IMR-90 (cell line): Measurements from ENCODE around the gene SLC36A2. TPM values are rescaled to one million over a fixed set of nuclear protein-coding genes. Genes with fewer than 3 reads are reported as not detected.

Source experiments
- ATAC-seq: fragments of 200-7000 bp; cut with Tn5 transposase; 2 replicates; pipeline ENCODE4 v1.9.1; 2020; ENCODE audit warnings: low read depth, mild to moderate bottlenecking, moderate library complexity
- BruUV-seq: library from RNA; stranded (reverse); fragments of 400-500 nt; replicated peaks from 2 replicates; lab custom pipeline; 2021; lab: Mats Ljungman, UMichigan
- CTCF ChIA-PET: fragments of 300-600 bp; formaldehyde crosslinking; extraction: SDS; loops from one replicate; lab custom pipeline; 2021; ENCODE audit warnings: antibody characterized with exemption; lab: Yijun Ruan, JAX
- POLR2A ChIA-PET: fragments of 300-600 bp; sonication (Branson Sonifier 250); formaldehyde crosslinking; loops from one replicate; lab custom pipeline; 2022; ENCODE audit warnings: antibody characterized with exemption; ENCODE audit not compliant: unreplicated experiment; lab: Charles Lee
- DNase-seq: peaks from one replicate; pipeline ENCODE4 v3.0.0; 2013
- H2AFZ ChIP-seq: replicated peaks from 2 replicates; pipeline ENCODE3; 2013; ENCODE audit warnings: low read length, mild to moderate bottlenecking; ENCODE audit not compliant: poor library complexity
- H2AK5ac ChIP-seq: 2 replicates; pipeline ENCODE4 v1.6.1; 2013; ENCODE audit warnings: low read depth, low read length, inconsistent platforms
- H2AK9ac ChIP-seq: replicated peaks from 2 replicates; pipeline ENCODE3; 2013; ENCODE audit warnings: mild to moderate bottlenecking, low read depth, low read length, moderate library complexity; ENCODE audit not compliant: poor library complexity
- H2BK120ac ChIP-seq: 2 replicates; pipeline ENCODE4 v1.6.1; 2013; ENCODE audit warnings: low read depth, low read length, inconsistent platforms
- H2BK15ac ChIP-seq: 3 replicates; pipeline ENCODE4 v1.6.1; 2013; ENCODE audit warnings: low read depth, low read length, inconsistent platforms
- H2BK20ac ChIP-seq: 2 replicates; pipeline ENCODE4 v1.6.1; 2013; ENCODE audit warnings: low read depth, mild to moderate bottlenecking, inconsistent platforms, low read length, moderate library complexity
- H2BK5ac ChIP-seq: 2 replicates; pipeline ENCODE4 v1.6.1; 2013; ENCODE audit warnings: mild to moderate bottlenecking, low read depth, low read length, inconsistent platforms; ENCODE audit not compliant: poor library complexity, severe bottlenecking
- H3K14ac ChIP-seq: replicated peaks from 2 replicates; pipeline ENCODE4 v1.6.1; 2013; ENCODE audit warnings: low read depth, low read length, inconsistent platforms
- H3K18ac ChIP-seq: 2 replicates; pipeline ENCODE4 v1.6.1; 2013; ENCODE audit warnings: low read depth, low read length, control low read depth
- H3K23ac ChIP-seq: 2 replicates; pipeline ENCODE4 v1.6.1; 2013; ENCODE audit warnings: low read depth, low read length, inconsistent platforms
- H3K27ac ChIP-seq: 2 replicates; pipeline ENCODE4 v1.5.1; 2013; ENCODE audit warnings: mild to moderate bottlenecking, control low read depth, low read length; ENCODE audit not compliant: insufficient read depth
- H3K27me3 ChIP-seq: 2 replicates; pipeline ENCODE4 v1.6.1; 2013; ENCODE audit warnings: low read length; ENCODE audit not compliant: control insufficient read depth, insufficient read depth
- H3K36me3 ChIP-seq: 2 replicates; pipeline ENCODE4 v1.6.1; 2013; ENCODE audit warnings: low read length, mixed read lengths; ENCODE audit not compliant: control insufficient read depth, insufficient read depth
- H3K4ac ChIP-seq: 2 replicates; pipeline ENCODE4 v1.6.1; 2013; ENCODE audit warnings: low read depth, low read length, inconsistent platforms
- H3K4me1 ChIP-seq: 2 replicates; pipeline ENCODE4 v1.6.1; 2013; ENCODE audit warnings: low read length, mixed read lengths; ENCODE audit not compliant: control insufficient read depth, insufficient read depth
- H3K4me2 ChIP-seq: 2 replicates; pipeline ENCODE4 v1.6.1; 2013; ENCODE audit warnings: low read depth, mild to moderate bottlenecking, control low read depth, low read length, moderate library complexity
- H3K4me3 ChIP-seq: 2 replicates; pipeline ENCODE4 v1.5.1; 2013; ENCODE audit warnings: low read depth, mild to moderate bottlenecking, control low read depth, low read length, moderate library complexity; ENCODE audit not compliant: insufficient read depth
- H3K56ac ChIP-seq: 2 replicates; pipeline ENCODE4 v1.6.1; 2013; ENCODE audit warnings: low read length, inconsistent platforms; ENCODE audit not compliant: insufficient read depth; ENCODE audit errors: extremely low read depth
- H3K79me1 ChIP-seq, 2 experiments: 2 replicates each; pipeline ENCODE4 v1.6.1; 2013; ENCODE audit warnings: low read length in 2 of 2, inconsistent platforms in 1 of 2, low read depth in 1 of 2
- H3K9ac ChIP-seq: 2 replicates; pipeline ENCODE4 v1.6.1; 2013; ENCODE audit warnings: low read depth, low read length, control low read depth
- H3K9me1 ChIP-seq: 2 replicates; pipeline ENCODE4 v1.6.1; 2013; ENCODE audit warnings: low read length, inconsistent platforms; ENCODE audit not compliant: insufficient read depth
- H3K9me3 ChIP-seq: 2 replicates; pipeline ENCODE4 v1.6.1; 2013; ENCODE audit warnings: low read length; ENCODE audit not compliant: control insufficient read depth, insufficient read depth
- H4K20me1 ChIP-seq: 2 replicates; pipeline ENCODE4 v1.6.1; 2013; ENCODE audit warnings: low read length, inconsistent platforms; ENCODE audit not compliant: insufficient read depth
- H4K5ac ChIP-seq: 2 replicates; pipeline ENCODE4 v1.6.1; 2013; ENCODE audit warnings: mild to moderate bottlenecking, low read depth, low read length, control low read depth
- H4K8ac ChIP-seq, 2 experiments: 2 replicates each; pipeline ENCODE4 v1.6.1; 2013; ENCODE audit warnings: low read depth in 2 of 2, low read length in 2 of 2, control low read depth in 1 of 2, inconsistent platforms in 1 of 2
- H4K91ac ChIP-seq: 2 replicates; pipeline ENCODE4 v1.6.1; 2013; ENCODE audit warnings: low read depth, low read length, inconsistent platforms; ENCODE audit not compliant: insufficient read depth
- CTCF ChIP-seq: conservative IDR thresholded peaks from 2 replicates; pipeline ENCODE4 v1.5.1; 2012; ENCODE audit warnings: mild to moderate bottlenecking, low read depth, low read length, improper control_type of control experiment
- ELK1 ChIP-seq: fragments of 150-350 bp; IDR thresholded peaks from 2 replicates; pipeline ENCODE4 v1.6.1; 2016; ENCODE audit warnings: low read depth, mild to moderate bottlenecking, low read length, moderate library complexity, borderline replicate concordance
- MAFK ChIP-seq: IDR thresholded peaks from 2 replicates; pipeline ENCODE4 v1.6.1; 2012; ENCODE audit warnings: low read depth, low read length, improper control_type of control experiment
- MAZ ChIP-seq: IDR thresholded peaks from 2 replicates; pipeline ENCODE4 v1.6.1; 2012; ENCODE audit warnings: low read depth, mild to moderate bottlenecking, low read length, improper control_type of control experiment, moderate library complexity, borderline replicate concordance
- POLR2A ChIP-seq: IDR thresholded peaks from 2 replicates; pipeline ENCODE4 v1.6.1; 2012; ENCODE audit warnings: mild to moderate bottlenecking, low read depth, low read length
- WGBS, 2 experiments: methylation state at CpG; one replicate each; pipeline versions ENCODE4 v1.1.5 to v1.1.7; 2013; ENCODE audit warnings: missing lambda C conversion rate in 2 of 2; ENCODE audit not compliant: insufficient read length in 1 of 2; ENCODE audit errors: extremely low coverage in 2 of 2; 5-methylcytosine and 5-hydroxymethylcytosine counted together
- dilution Hi-C: fragments of 300-500 bp; cut with HindIII; formaldehyde crosslinking; loops from one replicate; pipeline ENCODE4 v1.14.3; 2018; ENCODE audit warnings: low sequenced_read_pairs; ENCODE audit not compliant: unreplicated experiment
- in situ Hi-C: fragments of 300-500 bp; cut with MboI; formaldehyde crosslinking; loops from 3 replicates; pipeline ENCODE4 v1.14.3; 2019; ENCODE audit warnings: low sequenced_read_pairs, inconsistent platforms, mixed read lengths
- intact Hi-C: fragments of 100-400 bp; cut with micrococcal nuclease; formaldehyde crosslinking; loops from 2 replicates; pipeline ENCODE4 v1.10.0; 2022
- polyA plus RNA-seq, 3 experiments: library from polyadenylated mRNA; depleted of rRNA; stranded (reverse); fragments of >200 nt; gene quantifications; 2 replicates each; pipeline ENCODE4 v1.2.3, GENCODE V29; 2012; ENCODE audit warnings: low replicate concordance in 1 of 3
- total RNA-seq: library from RNA; depleted of rRNA; stranded (reverse); fragments of >200 nt; gene quantifications from 2 replicates; pipeline ENCODE4 v1.2.3, GENCODE V29; 2012; rRNA removed

The SLC36A2 gene
- total and polyA plus RNA-seq, 2 of the 4 experiments (the other 2 are of a cell fraction): not detected

- Histone ChIP-seq H3K27ac (no peak overlapping the region), H2AK5ac (no peak overlapping the region), H2BK15ac (no peak overlapping the region), H3K27me3 (no peaks in the 10 kb centered on the region), H4K5ac (no peak overlapping the region), H3K79me1 (no peaks in the 10 kb centered on the region), H2AFZ (no peak overlapping the region), H3K4me3 (no peak overlapping the region), H3K18ac (no peak overlapping the region), H3K36me3 (peaks cover 10% of the 10 kb centered on the region), H3K9ac (no peak overlapping the region), H2AK9ac (no peak overlapping the region), H4K20me1 (no peaks in the 10 kb centered on the region), H3K56ac (no peak overlapping the region), H3K23ac (no peak overlapping the region), H3K14ac (no peak overlapping the region), H3K4me2 (no peak overlapping the region), H3K9me3 (no peaks in the 10 kb centered on the region), H4K91ac (no peak overlapping the region), H3K9me1 (peaks cover 5% of the 10 kb centered on the region), H3K4me1 (peaks cover 2% of the 10 kb centered on the region; the same call in 1 of the 2 replicates), H4K8ac (no peak overlapping the region), H2BK120ac (no peak overlapping the region), H2BK20ac (no peak overlapping the region), H2BK5ac (no peak overlapping the region), H3K4ac (no peak overlapping the region)
- ChIA-PET CTCF (no interaction called here), POLR2A (no interaction called here)
- in situ Hi-C loops: no loop called here
- 90% methylated on average over 2 of the region's 11 CpGs; no CpG with 5 or more reads in 1 of the 2 experiments for WGBS, 2 experiments
- BruUV-seq: no TSS peak
- dilution Hi-C loops: no loop called here
- TF ChIP-seq POLR2A: no peak
- TF ChIP-seq MAFK: no peak
- TF ChIP-seq MAZ: no peak
- TF ChIP-seq ELK1: no peak
- TF ChIP-seq CTCF: no peak
- intact Hi-C loops: no loop called here
- ATAC-seq (no peak), DNase-seq (no peak)
Observed at GRCh38 chr5:151267491-151268260, 79.7 kb downstream of the SLC36A2 start.

Other genes starting within 250 kb of the SLC36A2 start
- gene ANXA6, start 189.8 kb downstream of the SLC36A2 start, total RNA-seq: 610 and 633 TPM in 2 replicates
- 346 and 355 TPM in 2 replicates for gene ANXA6, start 189.8 kb downstream of the SLC36A2 start, polyA plus RNA-seq (2012; rRNA removed)
- 0.36 and 0.56 TPM in 2 replicates for gene CCDC69, start 123.5 kb downstream of the SLC36A2 start, total RNA-seq
- gene CCDC69, start 123.5 kb downstream of the SLC36A2 start, polyA plus RNA-seq (2012; rRNA removed): 0.36 and 0.48 TPM in 2 replicates
- gene GM2A, start 94.4 kb downstream of the SLC36A2 start, total RNA-seq: 18.5 and 18.6 TPM in 2 replicates
- gene GM2A, start 94.4 kb downstream of the SLC36A2 start, polyA plus RNA-seq (2012; rRNA removed): 12.8 and 13.8 TPM in 2 replicates
- gene SLC36A3, start 43.8 kb downstream of the SLC36A2 start, total RNA-seq: not detected in 2 replicates
- not detected in 2 replicates for gene SLC36A3, start 43.8 kb downstream of the SLC36A2 start, polyA plus RNA-seq (2012; rRNA removed)
- 5.3 and 5.7 TPM in 2 replicates for gene SLC36A1, start 100.0 kb upstream of the SLC36A2 start, total RNA-seq
- 8.7 and 9.4 TPM in 2 replicates for gene SLC36A1, start 100.0 kb upstream of the SLC36A2 start, polyA plus RNA-seq (2012; rRNA removed)
- gene FAT2, start 243.8 kb upstream of the SLC36A2 start, total RNA-seq: under 0.01 TPM in 2 replicates
- 0.03 and 0.06 TPM in 2 replicates for gene FAT2, start 243.8 kb upstream of the SLC36A2 start, polyA plus RNA-seq (2012; rRNA removed)